Bronchial smooth muscle cell (primary cell): Measurements from ENCODE around the gene SNW1. TPM values are rescaled to one million over a fixed set of nuclear protein-coding genes. Genes with fewer than 3 reads are reported as not detected.

Source experiments
- total RNA-seq: library from RNA; depleted of rRNA; stranded (reverse); fragments of >200 nt; gene quantifications from 2 replicates; pipeline ENCODE4 v1.2.1, GENCODE V29; 2014

SNW1 gene
- 44.8 TPM in 2 replicates for total RNA-seq

GRCh38 chr14:77760381-77761204 lies at the start of gene SNW1:
Gene SNW1 (minus strand): TSS chr14:77761156. CDS start chr14:77761127, 29 bp downstream.

GRCh38 chr14:77799863-77800730 lies 39.1 kb upstream of the SNW1 start, which contains the start of gene ADCK1:
Gene ADCK1 (plus strand): TSS chr14:77800109. CDS start chr14:77818979, 18,870 bp downstream.

GRCh38 chr14:77707724-77708408 lies 53.1 kb downstream of the SNW1 start, which contains the start of the genes ALKBH1 and SLIRP:
Gene ALKBH1 (minus strand): TSS chr14:77708023. CDS start chr14:77708004, 19 bp downstream.
Gene SLIRP (plus strand): TSS chr14:77708103. CDS start chr14:77708112, 9 bp downstream.

Other genes with a start within 250 kb of the SNW1 start
- 17.2 and 17.5 TPM in 2 replicates for gene SPTLC2, start 144.5 kb downstream of the SNW1 start, total RNA-seq
- 6.4 and 7.6 TPM in 2 replicates for gene ALKBH1, start 53.1 kb downstream of the SNW1 start, total RNA-seq
- 113 and 139 TPM in 2 replicates for gene SLIRP, start 53.1 kb downstream of the SNW1 start, total RNA-seq
- gene ADCK1, start 39.0 kb upstream of the SNW1 start, total RNA-seq: 3.8 and 4.5 TPM in 2 replicates